ENCODE data around the gene TCN1. TPM values are rescaled to one million over a fixed set of nuclear protein-coding genes. Genes with fewer than 3 reads are reported as not detected.

Gene TCN1
- total RNA-seq, 1 experiment from 2014 or later = 1.7 TPM

DNA sequence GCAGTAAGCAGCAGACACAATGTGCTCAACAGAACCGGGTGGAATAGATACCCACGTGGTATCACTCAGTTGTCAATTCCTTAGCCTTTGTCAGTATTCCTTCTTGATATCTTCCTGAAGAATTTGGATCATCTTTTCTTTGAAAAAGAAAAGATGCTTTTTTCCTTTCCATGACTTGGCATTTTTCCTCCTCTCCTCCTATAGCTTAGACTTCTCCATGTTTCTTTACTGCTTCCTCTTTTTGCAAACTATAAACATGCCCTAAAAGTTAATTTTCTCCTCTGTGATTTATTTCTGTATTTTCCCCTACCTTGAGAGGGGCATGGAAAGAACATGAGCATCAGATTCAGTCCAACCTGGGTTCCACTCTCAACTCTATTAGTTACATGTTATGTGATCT is 32.7 kb downstream of the TCN1 start:
- H3K4me1 ChIP-seq (ENCODE audit: control insufficient read depth in 1 of 2, insufficient read depth in 2 of 2, low read length in 2 of 2) = no peaks in the 10 kb centered on the region
- H3K36me3 ChIP-seq (ENCODE audit: control insufficient read depth in 1 of 2, insufficient read depth in 2 of 2, low read length in 2 of 2) = no peaks in the 10 kb centered on the region
- DNase-seq (ENCODE audit: low read depth, low spot score) (no peak), ATAC-seq (no peak)
- H4K20me1 ChIP-seq (ENCODE audit: insufficient read depth) = no peaks in the 10 kb centered on the region
- intact Hi-C loops (cut with micrococcal nuclease) = no loop called here
- ChIA-PET POLR2A (no interaction called here), CTCF (no interaction called here), RAD21 (ENCODE audit: low non-redundant PET in 1 of 2, low total read pairs in 2 of 2, uncharacterized antibody in 2 of 2, unreplicated experiment in 2 of 2) (no interaction called here)
- no TSS peak for BruUV-seq (replicated peaks)
- no peaks in the 10 kb centered on the region for H3K79me2 ChIP-seq (ENCODE audit: insufficient read depth, low read length)
- H3K27me3 ChIP-seq (ENCODE audit: insufficient read depth, low read length) = no peaks in the 10 kb centered on the region
- no peak for TF ChIP-seq ZNF274 (IDR thresholded peaks at IDR 0.05; ENCODE audit: low read depth, low read length)
- TF ChIP-seq CBX3 (IDR thresholded peaks at IDR 0.05; ENCODE audit: low read depth) = no peak
- H3K27ac ChIP-seq (ENCODE audit: low read depth, low read length) = no peak overlapping the region
- no peak overlapping the region for H3K4me3 ChIP-seq (replicated peaks in 1 of 2; ENCODE audit: low read depth in 1 of 2, low read length in 2 of 2)
- H3K9ac ChIP-seq (ENCODE audit: low read length) = no peak overlapping the region
- H3K9me2 ChIP-seq (ENCODE audit: insufficient read depth) = 0 out of 2 replicates have a peak, but pooled peaks cover 4% of the 10 kb centered on the region
- no peak overlapping the region for H3K4me2 ChIP-seq (ENCODE audit: low read length)
- H2AFZ ChIP-seq (ENCODE audit: low read depth, low read length, poor library complexity, severe bottlenecking) = no peak overlapping the region
- H3K9me3 ChIP-seq (ENCODE audit: control insufficient read depth in 1 of 2, insufficient read depth in 1 of 2, low read depth in 1 of 2, low read length in 2 of 2) = no peaks in the 10 kb centered on the region

DNA sequence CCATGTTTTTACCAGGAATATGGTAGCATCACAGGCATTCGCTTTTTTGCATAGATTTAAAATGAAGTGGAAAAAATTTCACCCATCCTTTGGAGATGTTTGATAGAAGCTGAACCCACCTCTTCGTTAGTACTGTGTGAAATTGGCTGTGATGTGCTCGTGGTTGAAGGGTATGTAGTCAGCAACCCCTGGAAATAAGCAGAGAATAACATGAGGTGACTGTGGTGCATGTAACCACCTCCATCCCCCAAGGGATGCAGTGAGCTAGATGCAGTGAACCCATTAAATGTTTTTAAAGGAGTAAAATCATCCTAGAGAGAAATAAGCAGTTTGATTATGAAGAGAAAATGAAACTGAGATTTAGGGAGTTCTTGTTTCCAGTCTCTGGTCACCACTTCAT is 36.9 kb downstream of the TCN1 start:
- CTCF ChIA-PET = no interaction called here
- no TSS peak for BruUV-seq (replicated peaks)
- TF ChIP-seq RAD21 (IDR thresholded peaks at IDR 0.05; ENCODE audit: low read depth) = no peak
- TF ChIP-seq ATF3 (IDR thresholded peaks at IDR 0.05) = no peak
- TF ChIP-seq YY1 (IDR thresholded peaks at IDR 0.05; ENCODE audit: extremely low read depth, insufficient replicate concordance, low read depth, low read length) = no peak
- TF ChIP-seq, protein P1, sequence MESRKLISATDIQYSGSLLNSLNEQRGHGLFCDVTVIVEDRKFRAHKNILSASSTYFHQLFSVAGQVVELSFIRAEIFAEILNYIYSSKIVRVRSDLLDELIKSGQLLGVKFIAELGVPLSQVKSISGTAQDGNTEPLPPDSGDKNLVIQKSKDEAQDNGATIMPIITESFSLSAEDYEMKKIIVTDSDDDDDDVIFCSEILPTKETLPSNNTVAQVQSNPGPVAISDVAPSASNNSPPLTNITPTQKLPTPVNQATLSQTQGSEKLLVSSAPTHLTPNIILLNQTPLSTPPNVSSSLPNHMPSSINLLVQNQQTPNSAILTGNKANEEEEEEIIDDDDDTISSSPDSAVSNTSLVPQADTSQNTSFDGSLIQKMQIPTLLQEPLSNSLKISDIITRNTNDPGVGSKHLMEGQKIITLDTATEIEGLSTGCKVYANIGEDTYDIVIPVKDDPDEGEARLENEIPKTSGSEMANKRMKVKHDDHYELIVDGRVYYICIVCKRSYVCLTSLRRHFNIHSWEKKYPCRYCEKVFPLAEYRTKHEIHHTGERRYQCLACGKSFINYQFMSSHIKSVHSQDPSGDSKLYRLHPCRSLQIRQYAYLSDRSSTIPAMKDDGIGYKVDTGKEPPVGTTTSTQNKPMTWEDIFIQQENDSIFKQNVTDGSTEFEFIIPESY (IDR thresholded peaks at IDR 0.05; ENCODE audit: extremely low read depth, insufficient replicate concordance, low read length) = no peak
- no peak for TF ChIP-seq CBX3 (IDR thresholded peaks at IDR 0.05; ENCODE audit: low read depth)
- no peak for TF ChIP-seq SP1 (IDR thresholded peaks at IDR 0.05; ENCODE audit: low read depth)
- TF ChIP-seq EZH2phosphoT487 (IDR thresholded peaks at IDR 0.05; ENCODE audit: borderline replicate concordance) = no peak
- no peak for TF ChIP-seq SIN3A (IDR thresholded peaks at IDR 0.05; ENCODE audit: low read depth)
- TF ChIP-seq ZNF274 (IDR thresholded peaks at IDR 0.05; ENCODE audit: low read depth, low read length) = no peak
- no peak for TF ChIP-seq JUND (IDR thresholded peaks at IDR 0.05)
- no peak for TF ChIP-seq ELF1 (IDR thresholded peaks at IDR 0.05; ENCODE audit: borderline replicate concordance, low read depth)
- no peak for TF ChIP-seq ZFX (IDR thresholded peaks at IDR 0.05)
- TF ChIP-seq REST (IDR thresholded peaks at IDR 0.05; ENCODE audit: low read depth) = no peak

More for the DNA sequence above, 36.9 kb downstream of the TCN1 start:
- no peak overlapping the region for H3K4me3 ChIP-seq (replicated peaks in 1 of 2; ENCODE audit: low read depth in 1 of 2, low read length in 2 of 2)
- no peaks in the 10 kb centered on the region for H3K27me3 ChIP-seq (ENCODE audit: insufficient read depth, low read length)
- H3K36me3 ChIP-seq (ENCODE audit: control insufficient read depth in 1 of 2, insufficient read depth in 2 of 2, low read length in 2 of 2) = no peaks in the 10 kb centered on the region
- DNase-seq (ENCODE audit: low read depth, low spot score) (no peak), ATAC-seq (no peak)
- no peak overlapping the region for H2AFZ ChIP-seq (ENCODE audit: low read depth, low read length, poor library complexity, severe bottlenecking)
- no peak overlapping the region for H3K9ac ChIP-seq (ENCODE audit: low read length)
- no peaks in the 10 kb centered on the region for H3K9me3 ChIP-seq (ENCODE audit: control insufficient read depth in 1 of 2, insufficient read depth in 1 of 2, low read depth in 1 of 2, low read length in 2 of 2)
- H3K4me2 ChIP-seq (ENCODE audit: low read length) = no peak overlapping the region
- H3K27ac ChIP-seq (ENCODE audit: low read depth, low read length) = no peak overlapping the region
- H3K4me1 ChIP-seq (ENCODE audit: control insufficient read depth in 1 of 2, insufficient read depth in 2 of 2, low read length in 2 of 2) = no peaks in the 10 kb centered on the region
- no peaks in the 10 kb centered on the region for H3K79me2 ChIP-seq (ENCODE audit: insufficient read depth, low read length)
- ChIA-PET RAD21 (ENCODE audit: low non-redundant PET in 1 of 2, low total read pairs in 2 of 2, uncharacterized antibody in 2 of 2, unreplicated experiment in 2 of 2) (no interaction called here), POLR2A (no interaction called here)
- intact Hi-C loops (cut with micrococcal nuclease) = no loop called here
- 0 out of 2 replicates have a peak, but pooled peaks cover 4% of the 10 kb centered on the region for H3K9me2 ChIP-seq (ENCODE audit: insufficient read depth)
- no peaks in the 10 kb centered on the region for H4K20me1 ChIP-seq (ENCODE audit: insufficient read depth)
